HepG2 (cell line): ENCODE measurements around the gene KCTD5. TPM values are rescaled to one million over a fixed set of nuclear protein-coding genes. Genes with fewer than 3 reads are reported as not detected.

ENCODE experiments used
- AHDC1 ChIP-seq: sonication (generic); formaldehyde crosslinking; IDR thresholded peaks from 2 replicates; pipeline ENCODE4 v1.5.1; 2020; ENCODE audit warnings: mild to moderate bottlenecking, missing genetic modification reagents, borderline replicate concordance
- FOXK1 ChIP-seq: sonication (generic); formaldehyde crosslinking; IDR thresholded peaks from 2 replicates; pipeline ENCODE4 v1.4.0; 2020; ENCODE audit warnings: low read depth, missing genetic modification reagents, borderline replicate concordance
- KDM5A ChIP-seq: fragments of 200-600 bp; sonication (generic); IDR thresholded peaks from 2 replicates; pipeline ENCODE4 v1.7.0; 2018; ENCODE audit warnings: antibody characterized with exemption, mild to moderate bottlenecking, low read length, borderline replicate concordance
- NFAT5 ChIP-seq: sonication (generic); formaldehyde crosslinking; IDR thresholded peaks from 2 replicates; pipeline ENCODE4 v1.4.0; 2020; ENCODE audit warnings: missing genetic modification reagents
- PHF5A ChIP-seq: IDR thresholded peaks from one replicate; pipeline ENCODE4 v1.6.1; 2018; ENCODE audit warnings: low read depth, missing genetic modification reagents; ENCODE audit not compliant: unreplicated experiment
- SIN3B ChIP-seq: fragments of 150-350 bp; IDR thresholded peaks from 2 replicates; pipeline ENCODE4 v1.6.1; 2014; ENCODE audit warnings: low read length
- TBL1XR1 ChIP-seq: fragments of 150-350 bp; IDR thresholded peaks from 2 replicates; pipeline ENCODE4 v1.6.1; 2014; ENCODE audit warnings: borderline replicate concordance, low read length; ENCODE audit not compliant: partially characterized antibody
- TIGD3 ChIP-seq: sonication (generic); formaldehyde crosslinking; IDR thresholded peaks from 2 replicates; pipeline ENCODE4 v1.5.1; 2020; ENCODE audit warnings: mild to moderate bottlenecking, missing genetic modification reagents, borderline replicate concordance
- YEATS2 ChIP-seq: sonication (generic); formaldehyde crosslinking; IDR thresholded peaks from 2 replicates; pipeline ENCODE4 v1.4.0; 2020; ENCODE audit warnings: missing genetic modification reagents, borderline replicate concordance
- ZBTB20 ChIP-seq: sonication (generic); formaldehyde crosslinking; IDR thresholded peaks from 2 replicates; pipeline ENCODE4 v1.8.1; 2023; ENCODE audit warnings: missing genetic modification reagents, low read depth, mild to moderate bottlenecking, borderline replicate concordance
- ZFY ChIP-seq: sonication (generic); formaldehyde crosslinking; IDR thresholded peaks from 2 replicates; pipeline ENCODE4 v1.4.0; 2020; ENCODE audit warnings: missing genetic modification reagents
- ZNF629 ChIP-seq: sonication (generic); formaldehyde crosslinking; conservative IDR thresholded peaks from 2 replicates; pipeline ENCODE4 v1.5.0; 2020; ENCODE audit warnings: missing genetic modification reagents
- polyA plus RNA-seq, 8 experiments: library from polyadenylated mRNA; depleted of rRNA in 3 of 8; stranded (reverse) in 7 of 8; unstranded in 1 of 8; fragments of >200 nt; fragmentation: Illumina TruSeq in 4 of 8; extraction: Trizol in 4 of 8; gene quantifications; 2 replicates each; pipeline versions ENCODE4 v1.2.1 to v1.2.3, GENCODE V29; 2011 to 2016; ENCODE audit warnings: low read depth in 4 of 8, missing spikeins in 1 of 8, mixed read lengths in 1 of 8; ENCODE audit not compliant: insufficient read depth in 1 of 8
- total RNA-seq, 5 experiments: library from RNA; depleted of rRNA; stranded (reverse); fragments of >200 nt; fragmentation: Illumina TruSeq; extraction: Trizol; gene quantifications; 2 replicates each; pipeline ENCODE4 v1.2.3, GENCODE V29; 2016; ENCODE audit warnings: low read depth in 1 of 5
- TF ChIP-seq, protein P1 (sequence below): IDR thresholded peaks from 2 replicates; pipeline ENCODE4 v1.6.1; 2016; ENCODE audit warnings: mild to moderate bottlenecking, missing biosample characterization, missing genetic modification reagents

Gene KCTD5
- total and polyA plus RNA-seq, 2 of the 13 experiments (the other 11 are each of a cell fraction or from before 2014, with no cell fraction given) = 25.4 to 29.8 TPM

GRCh38 chr16:2673066-2673999 is 9.0 kb upstream of the KCTD5 start (continued):
- TF ChIP-seq YEATS2 (CRISPR knock-in tag) = peak; percentile 68
- TF ChIP-seq NFAT5 (CRISPR knock-in tag) = no peak
- TF ChIP-seq KDM5A = peak; percentile 54; the same call in 1 of the 2 replicates
- TF ChIP-seq, protein P1, sequence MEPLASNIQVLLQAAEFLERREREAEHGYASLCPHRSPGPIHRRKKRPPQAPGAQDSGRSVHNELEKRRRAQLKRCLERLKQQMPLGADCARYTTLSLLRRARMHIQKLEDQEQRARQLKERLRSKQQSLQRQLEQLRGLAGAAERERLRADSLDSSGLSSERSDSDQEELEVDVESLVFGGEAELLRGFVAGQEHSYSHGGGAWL (CRISPR knock-in tag) = no peak
- peak; percentile 94 for TF ChIP-seq ZNF629
- peak; percentile 70 for TF ChIP-seq ZFY (CRISPR knock-in tag)
- 0 out of 2 replicates have a peak, but pooled peaks have one; percentile 19 for TF ChIP-seq FOXK1 (CRISPR knock-in tag)
- peak; percentile 6; the same call in 1 of the 2 replicates for TF ChIP-seq SIN3B
- TF ChIP-seq TIGD3 (CRISPR knock-in tag) = no peak
- no peak for TF ChIP-seq TBL1XR1
- TF ChIP-seq ZBTB20 (CRISPR knock-in tag) = no peak
- no peak for TF ChIP-seq PHF5A (CRISPR knock-in tag)
- TF ChIP-seq AHDC1 (CRISPR knock-in tag) = no peak
